IMR-90 (cell line): ENCODE results near the gene RETREG1.

Source experiments
- BHLHE40 ChIP-seq: fragments of 150-350 bp; IDR thresholded peaks from 2 replicates; pipeline ENCODE4 v1.6.1; 2016; ENCODE audit warnings: mild to moderate bottlenecking, low read depth, low read length
- FOS ChIP-seq: fragments of 150-350 bp; IDR thresholded peaks from 2 replicates; pipeline ENCODE4 v1.6.1; 2016; ENCODE audit warnings: low read depth, low read length
- POLR2A ChIP-seq: IDR thresholded peaks from 2 replicates; pipeline ENCODE4 v1.6.1; 2012; ENCODE audit warnings: mild to moderate bottlenecking, low read depth, low read length
- SMC3 ChIP-seq: fragments of 150-350 bp; IDR thresholded peaks from 2 replicates; pipeline ENCODE4 v1.6.1; 2016; ENCODE audit warnings: low read depth, mild to moderate bottlenecking, antibody characterized with exemption, low read length, moderate library complexity
- TF ChIP-seq, protein P1 (sequence below): conservative IDR thresholded peaks from 2 replicates; pipeline ENCODE4 v1.5.1; 2012; ENCODE audit warnings: mild to moderate bottlenecking, low read depth, low read length, improper control_type of control experiment
- TF ChIP-seq, protein P2 (sequence below): fragments of 150-350 bp; IDR thresholded peaks from 2 replicates; pipeline ENCODE4 v1.6.1; 2016; ENCODE audit warnings: low read depth, mild to moderate bottlenecking, low read length, moderate library complexity, borderline replicate concordance

DNA sequence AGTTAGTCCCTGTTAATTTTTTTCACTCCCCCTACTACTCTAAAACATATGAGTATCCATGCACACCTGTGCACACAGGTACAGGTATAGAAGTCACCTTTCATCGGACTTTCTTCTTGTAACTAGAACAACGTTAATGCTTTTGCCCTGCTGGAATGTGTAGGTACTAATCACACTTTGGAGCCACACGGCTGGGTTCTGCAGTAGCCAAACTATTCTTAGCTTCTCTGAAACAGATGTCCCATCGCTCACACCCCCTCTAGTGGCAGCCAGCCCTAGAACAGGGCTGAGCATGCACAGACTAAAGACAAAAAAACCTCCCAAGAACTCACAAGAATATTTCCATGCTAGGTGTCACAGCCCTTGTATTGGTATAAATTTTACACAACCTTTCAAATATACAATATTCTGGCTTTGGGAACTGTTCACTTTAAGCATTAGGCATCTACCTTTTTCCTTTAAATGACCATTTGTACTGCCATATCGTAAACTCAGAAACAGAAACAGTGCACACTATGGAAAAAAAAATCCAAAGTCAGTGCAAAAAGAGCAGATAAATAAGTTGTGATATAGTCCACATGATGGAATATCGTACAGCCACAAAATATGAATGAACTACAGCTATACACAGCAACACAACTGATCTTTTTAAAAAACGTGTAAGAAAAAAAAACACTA lies 64.0 kb downstream of the RETREG1 start:
- TF ChIP-seq, protein P1, sequence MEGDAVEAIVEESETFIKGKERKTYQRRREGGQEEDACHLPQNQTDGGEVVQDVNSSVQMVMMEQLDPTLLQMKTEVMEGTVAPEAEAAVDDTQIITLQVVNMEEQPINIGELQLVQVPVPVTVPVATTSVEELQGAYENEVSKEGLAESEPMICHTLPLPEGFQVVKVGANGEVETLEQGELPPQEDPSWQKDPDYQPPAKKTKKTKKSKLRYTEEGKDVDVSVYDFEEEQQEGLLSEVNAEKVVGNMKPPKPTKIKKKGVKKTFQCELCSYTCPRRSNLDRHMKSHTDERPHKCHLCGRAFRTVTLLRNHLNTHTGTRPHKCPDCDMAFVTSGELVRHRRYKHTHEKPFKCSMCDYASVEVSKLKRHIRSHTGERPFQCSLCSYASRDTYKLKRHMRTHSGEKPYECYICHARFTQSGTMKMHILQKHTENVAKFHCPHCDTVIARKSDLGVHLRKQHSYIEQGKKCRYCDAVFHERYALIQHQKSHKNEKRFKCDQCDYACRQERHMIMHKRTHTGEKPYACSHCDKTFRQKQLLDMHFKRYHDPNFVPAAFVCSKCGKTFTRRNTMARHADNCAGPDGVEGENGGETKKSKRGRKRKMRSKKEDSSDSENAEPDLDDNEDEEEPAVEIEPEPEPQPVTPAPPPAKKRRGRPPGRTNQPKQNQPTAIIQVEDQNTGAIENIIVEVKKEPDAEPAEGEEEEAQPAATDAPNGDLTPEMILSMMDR, result peak; percentile 73
- TF ChIP-seq POLR2A (no peak), BHLHE40 (no peak), SMC3 (peak; percentile 63), FOS (no peak)
- TF ChIP-seq, protein P2, sequence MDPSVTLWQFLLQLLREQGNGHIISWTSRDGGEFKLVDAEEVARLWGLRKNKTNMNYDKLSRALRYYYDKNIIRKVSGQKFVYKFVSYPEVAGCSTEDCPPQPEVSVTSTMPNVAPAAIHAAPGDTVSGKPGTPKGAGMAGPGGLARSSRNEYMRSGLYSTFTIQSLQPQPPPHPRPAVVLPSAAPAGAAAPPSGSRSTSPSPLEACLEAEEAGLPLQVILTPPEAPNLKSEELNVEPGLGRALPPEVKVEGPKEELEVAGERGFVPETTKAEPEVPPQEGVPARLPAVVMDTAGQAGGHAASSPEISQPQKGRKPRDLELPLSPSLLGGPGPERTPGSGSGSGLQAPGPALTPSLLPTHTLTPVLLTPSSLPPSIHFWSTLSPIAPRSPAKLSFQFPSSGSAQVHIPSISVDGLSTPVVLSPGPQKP, result no peak
